GM21367 (cell line): Measurements from ENCODE around the gene CTCFL.

ENCODE experiments used
- ATAC-seq: cut with Tn5 transposase; IDR thresholded peaks from one replicate; pipeline ENCODE4 v1.9.1; 2021; ENCODE audit not compliant: unreplicated experiment

Gene CTCFL

DNA sequence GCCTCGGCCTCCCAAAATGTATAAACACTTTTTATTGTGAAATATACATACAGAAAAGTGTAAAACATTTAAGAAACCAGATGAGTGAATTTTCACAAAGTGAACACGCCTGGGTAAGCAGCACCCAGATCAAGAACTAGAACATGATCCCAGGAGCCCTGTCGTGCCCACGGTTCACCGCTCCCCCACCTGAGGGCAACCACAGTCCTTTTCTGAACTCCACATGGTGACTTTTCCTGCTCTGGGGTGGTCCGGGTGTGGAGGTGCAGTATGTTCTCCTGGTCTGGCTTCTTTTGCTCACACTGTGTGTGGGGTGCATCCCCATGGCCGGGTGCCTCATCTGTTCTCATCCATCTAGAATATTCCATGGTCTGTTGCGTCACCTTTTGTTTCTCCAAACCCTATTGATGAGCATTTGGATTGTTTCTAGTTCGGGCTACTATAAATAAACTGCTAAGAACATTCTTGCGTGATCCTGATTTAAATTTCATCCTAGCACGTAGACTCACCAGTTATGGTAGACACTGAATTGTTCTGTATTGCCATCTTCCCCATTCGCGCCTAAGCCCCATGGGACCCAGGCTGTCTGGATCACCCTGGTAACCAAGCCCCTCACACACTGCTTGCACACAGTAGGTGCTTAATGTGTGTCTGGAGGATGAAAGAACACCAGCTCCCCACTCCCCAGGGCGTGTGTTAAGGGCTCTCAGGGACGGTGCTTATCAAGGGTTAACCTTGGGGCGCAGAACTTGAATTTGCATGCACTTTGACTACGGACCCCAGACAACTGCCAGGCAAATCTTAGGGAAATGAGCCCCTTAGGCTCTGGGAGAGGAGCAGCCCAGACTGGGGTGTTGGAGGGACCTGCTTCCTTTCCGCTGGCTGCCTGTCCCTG is 56.2 kb downstream of the CTCFL start:
- ATAC-seq: peak; percentile 11

DNA sequence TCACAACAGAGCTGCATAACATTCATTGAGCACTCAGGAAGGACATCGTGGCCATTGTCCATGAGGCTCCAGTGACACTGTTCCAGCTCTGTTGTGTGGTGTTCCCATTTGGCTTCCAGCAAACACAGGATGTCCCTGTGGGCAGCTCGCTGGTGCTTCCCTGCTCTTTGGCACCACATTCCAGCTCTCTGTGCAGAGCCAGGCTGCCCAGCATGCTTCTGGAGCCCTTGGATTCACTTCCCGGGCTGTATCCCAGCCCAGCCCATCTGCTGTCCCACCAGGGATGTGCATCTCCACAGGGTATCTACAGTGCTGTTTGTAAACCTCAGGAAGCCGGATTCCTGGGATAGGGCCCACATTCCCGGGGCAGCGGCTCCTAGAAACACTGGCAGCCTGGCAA is 57.2 kb downstream of the CTCFL start:
- ATAC-seq: no peak

DNA sequence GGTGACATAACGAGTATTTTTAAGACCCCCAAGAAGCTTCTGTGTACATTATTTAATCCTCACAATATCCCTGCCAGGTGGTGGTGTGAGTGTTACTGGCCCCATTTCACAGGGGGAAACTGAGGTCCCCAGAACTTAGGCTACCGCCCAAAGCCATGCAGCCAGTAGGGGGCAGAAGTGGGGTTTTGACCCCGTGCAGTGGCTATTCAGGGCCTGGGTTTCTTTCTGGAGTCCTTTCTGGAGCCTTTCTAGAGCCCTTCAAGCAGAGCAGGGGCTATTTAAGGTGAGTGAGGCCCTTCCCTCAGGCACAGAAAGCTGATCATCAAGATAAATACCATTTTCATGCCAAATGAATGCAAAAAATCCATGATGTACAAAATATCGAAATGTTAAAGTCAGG is 59.0 kb downstream of the CTCFL start:
- ATAC-seq: no peak

DNA sequence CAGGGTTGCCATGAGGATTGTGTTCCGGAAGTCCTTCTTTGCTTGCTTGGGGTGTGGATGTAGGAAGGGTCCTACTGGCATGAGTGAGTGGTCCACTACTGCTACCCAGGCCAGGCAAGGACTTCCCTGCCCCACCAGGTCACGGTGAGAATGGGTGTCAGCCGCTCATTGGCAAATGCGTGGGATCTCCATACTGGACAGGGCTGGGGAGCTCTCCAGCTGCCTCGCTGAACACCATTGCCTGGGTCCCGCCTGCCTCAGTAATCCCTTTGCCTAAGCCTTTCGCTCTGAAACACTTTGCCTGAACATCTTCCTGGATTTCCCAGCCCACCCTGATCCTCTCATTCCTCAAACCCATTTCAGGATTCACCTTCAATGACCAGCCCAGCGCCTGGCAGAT is 59.5 kb downstream of the CTCFL start:
- ATAC-seq: no peak

DNA sequence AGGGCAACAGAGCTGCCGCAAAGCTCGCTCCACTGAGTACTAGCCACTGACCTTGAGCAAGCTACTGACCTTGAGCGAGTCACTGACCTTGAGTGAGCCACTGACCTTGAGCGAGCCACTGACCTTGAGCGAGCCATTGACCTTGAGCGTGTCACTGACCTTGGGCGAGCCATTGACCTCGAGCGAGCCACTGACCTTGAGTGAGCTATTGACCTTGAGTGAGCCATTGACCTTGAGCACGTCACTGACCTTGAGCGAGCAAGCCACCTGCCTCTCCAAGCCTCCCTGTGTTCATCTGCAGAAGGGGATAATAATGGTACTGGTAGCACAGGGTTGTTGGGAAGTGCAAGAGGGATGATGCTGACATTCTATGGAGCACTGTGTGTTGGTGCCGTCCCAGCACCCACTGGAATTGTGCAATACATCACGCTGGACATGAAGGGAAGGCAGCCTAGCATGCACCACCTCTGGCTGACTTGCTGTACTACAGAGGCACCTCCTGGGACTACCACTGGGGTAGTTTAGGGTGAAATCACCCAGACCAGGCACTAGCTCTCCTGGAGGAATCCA is 60.2 kb downstream of the CTCFL start:
- ATAC-seq: no peak

DNA sequence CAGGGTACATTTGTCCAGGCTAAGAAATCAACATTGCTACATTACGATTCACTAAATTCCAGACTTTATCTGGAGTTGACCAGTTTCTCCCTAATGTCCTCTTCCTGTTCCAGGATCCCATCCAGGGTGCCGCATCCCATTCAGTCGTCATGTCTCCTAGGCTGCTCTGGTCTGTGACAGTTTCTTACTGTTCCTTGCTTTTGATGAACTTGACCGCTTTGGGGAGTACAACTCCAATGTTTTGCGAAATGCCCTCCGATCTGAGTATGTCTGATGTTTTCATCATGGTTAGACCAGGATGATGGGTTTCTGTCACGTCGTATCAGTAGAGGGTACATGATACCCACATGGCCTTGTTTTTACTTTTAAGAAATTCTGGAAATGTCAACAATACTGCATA is 62.2 kb downstream of the CTCFL start:
- ATAC-seq: no peak

DNA sequence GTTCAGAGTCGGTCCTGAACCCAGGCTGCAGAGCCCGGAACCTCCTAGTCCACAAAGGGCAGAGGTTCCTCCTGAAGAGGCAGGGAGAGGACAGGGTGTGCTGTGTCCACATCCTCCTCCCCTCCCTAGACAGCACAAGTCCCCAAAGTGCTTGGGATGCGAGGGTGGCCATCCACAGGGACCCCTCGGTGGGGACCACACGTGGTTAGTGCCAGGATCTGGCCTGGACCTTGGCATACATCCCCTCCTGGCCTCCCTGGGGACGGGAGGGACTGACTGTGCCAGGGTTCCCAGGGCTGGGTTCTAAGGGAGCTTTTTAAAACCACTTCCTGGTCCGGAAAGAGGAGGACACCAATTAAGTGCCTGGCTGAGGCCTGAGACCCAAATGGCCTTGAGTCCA is 63.2 kb downstream of the CTCFL start:
- no peak for ATAC-seq

DNA sequence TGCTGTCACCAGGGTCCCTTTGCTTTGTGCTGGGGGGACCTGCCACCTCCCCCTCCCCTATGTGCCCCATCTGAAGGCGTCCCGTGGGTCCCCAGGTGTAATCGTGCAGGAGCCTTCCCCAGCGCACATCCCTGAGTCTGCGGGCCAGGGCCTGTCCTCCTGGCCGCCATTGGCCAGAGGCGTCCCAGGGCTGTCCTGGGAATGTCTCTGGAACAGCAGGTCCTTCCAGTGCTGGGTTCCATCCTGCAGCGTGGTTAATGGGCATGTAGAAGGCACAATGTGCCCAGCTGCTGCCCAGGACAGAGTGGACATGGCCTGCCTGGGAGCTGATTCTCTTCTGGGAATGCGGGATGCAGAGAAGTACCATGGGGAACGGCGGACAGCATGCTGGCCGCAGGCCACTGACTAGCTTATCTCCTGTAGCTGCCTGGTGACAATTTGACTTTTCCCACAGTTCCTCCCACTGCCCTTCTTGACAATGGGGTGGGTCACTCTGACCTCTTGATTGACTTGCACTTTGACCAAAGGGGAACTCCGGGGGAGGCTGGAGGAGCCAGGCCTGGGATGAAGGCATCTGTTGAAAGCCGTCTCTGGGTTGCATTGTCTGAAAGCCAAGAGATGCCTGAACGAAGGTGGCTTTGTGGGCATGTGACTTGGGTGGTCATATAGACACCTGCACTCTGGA is 64.0 kb downstream of the CTCFL start:
- ATAC-seq: no peak

DNA sequence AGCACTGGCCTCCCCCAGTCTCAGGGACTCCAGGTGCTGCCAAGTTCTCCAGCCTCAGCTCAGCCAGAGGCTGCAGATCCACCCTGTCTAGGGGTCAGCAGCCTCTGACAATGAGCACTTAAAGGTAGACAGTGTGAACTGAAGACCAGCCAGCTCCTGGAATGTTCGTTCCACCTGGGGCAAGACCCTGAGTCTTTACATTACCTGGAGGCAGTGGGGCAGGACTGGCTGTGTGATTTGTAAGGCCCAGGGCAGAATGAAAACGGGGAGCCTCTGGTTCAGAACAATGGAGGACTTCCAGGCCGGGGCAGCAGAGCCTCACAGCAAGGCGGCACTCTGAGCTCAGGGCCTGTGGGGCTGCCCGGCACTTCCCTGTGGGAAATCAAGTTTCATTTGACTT is 65.0 kb downstream of the CTCFL start:
- ATAC-seq: no peak

DNA sequence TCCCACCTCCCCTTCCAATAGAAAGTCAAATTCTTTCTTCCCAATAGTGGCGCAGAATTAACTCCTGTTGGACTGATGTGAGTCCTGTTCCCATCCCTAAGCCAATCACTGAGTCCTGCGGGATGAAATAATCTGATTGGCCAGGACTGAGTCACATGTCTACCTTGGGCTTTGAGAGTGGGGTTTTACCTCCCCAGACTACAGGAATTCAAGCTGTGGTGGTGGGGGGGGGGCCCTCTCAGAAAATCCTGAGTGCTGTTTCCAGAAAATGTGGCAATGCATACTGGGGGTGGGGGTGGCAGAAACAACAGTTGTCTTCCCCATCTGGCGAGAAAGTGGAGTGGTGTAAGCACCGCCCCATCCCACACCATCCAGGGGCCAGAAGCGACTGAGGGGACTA is 65.7 kb downstream of the CTCFL start:
- no peak for ATAC-seq

DNA sequence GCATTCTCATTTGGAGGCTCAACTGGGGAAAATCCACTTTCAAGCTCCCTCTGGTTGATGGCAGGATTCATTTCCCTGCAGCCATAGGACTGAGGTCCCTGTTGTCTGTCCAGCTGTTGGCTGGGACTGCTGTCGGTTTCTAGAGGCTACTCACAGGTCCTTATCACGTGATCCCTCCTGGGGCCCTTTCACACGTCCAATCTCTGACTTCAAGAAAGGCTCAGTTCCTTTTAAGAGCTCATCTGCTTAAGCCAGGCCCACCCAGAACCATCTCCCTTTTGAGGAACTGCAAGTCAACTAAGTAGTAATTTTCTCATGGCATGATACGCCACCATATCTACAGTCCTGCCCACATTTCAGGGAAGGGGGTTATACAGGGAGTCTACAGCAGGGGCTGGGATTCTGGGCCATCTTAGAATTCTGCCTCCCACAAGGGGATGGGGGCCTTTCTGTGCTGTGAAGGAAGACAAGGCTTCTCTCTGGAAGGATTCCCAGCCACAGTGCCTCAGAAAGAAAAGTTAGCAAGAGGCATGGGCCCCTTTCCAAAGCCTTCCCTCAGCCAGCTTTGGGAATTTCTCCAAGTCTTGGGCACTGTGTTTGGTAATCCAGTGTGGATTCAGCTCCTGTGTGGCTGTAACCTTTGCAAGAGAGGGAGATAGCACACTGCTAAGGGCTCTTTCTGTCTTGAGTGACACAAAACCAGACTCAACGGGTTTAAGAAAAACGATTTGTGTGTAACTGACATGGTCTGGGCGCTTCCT is 66.4 kb downstream of the CTCFL start:
- ATAC-seq: no peak

DNA sequence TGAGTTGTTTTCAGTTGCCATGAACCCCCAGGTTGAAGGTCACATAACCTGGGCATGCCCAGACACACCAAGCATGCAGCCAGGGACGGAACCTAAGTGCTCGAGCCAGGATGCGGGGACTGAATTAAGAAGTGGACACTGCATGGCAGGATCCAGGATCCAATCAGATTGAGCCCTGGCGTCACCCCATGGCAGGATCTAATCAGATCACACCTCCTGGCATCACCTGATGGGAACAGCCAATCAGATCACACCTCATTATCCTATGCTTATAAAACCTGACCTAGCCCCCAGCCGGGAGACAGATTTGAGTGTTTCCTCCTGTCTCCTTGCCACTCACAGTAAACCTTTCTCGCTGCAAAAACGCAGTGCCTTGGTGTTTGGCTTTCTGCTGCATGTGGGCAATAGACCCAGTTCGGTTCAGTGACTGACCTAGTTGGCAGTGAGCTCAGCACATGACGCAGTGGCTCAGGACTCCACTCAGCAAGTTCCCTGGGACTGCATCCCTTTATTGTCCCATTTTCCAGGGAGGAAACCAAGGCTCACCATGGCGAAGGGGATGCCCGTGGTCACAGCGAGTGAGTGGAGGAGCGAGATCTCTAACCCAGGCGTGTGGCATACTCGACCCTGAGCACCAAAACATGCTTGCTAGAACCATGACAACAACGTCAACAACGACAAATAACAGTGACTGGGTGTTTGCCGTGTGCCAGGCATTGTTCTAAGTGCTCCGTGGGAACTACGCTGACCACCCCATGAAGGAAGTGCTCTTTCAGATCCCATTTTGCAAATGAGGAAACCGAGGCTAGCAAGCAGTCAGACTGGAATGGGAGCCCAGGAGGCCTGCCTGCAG is 67.5 kb downstream of the CTCFL start:
- ATAC-seq: no peak

DNA sequence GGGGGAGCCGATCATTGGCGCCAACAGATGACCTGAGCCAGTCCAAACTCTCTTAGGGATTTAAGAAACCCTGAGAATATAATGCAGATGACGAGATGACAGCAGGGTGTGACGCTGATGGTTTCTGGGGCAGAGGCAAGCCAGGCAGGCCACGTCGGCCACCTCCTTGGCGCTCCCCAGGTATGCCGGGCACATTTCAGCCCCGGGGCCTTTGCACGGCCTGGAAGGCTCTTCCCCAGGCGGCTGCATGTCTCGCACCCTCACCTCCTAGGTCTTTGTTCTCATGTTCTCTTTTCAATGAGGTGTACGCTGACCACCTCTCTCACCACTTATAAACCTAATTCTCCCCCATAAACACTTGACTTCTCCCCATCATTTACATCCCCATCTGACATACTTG is 68.8 kb downstream of the CTCFL start:
- ATAC-seq: no peak

DNA sequence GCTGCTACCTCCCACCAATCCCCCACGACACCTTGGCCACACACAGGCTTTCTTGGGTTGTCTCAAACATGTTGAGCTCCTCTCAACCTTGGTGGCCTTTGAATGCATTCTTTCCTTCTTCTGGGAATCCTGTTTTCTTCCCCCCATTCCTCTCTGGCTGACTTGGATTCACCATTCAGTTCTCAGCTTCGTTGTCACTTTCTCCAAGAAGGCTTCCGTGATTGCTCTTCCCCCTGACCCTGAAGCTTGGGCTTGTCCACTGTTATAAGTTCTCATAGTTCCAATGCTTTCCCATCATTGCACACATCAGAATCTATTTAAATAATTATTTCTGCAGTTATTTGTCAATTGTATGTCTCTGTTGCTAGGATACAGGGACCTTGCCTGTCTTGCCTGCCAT is 69.6 kb downstream of the CTCFL start:
- no peak for ATAC-seq

DNA sequence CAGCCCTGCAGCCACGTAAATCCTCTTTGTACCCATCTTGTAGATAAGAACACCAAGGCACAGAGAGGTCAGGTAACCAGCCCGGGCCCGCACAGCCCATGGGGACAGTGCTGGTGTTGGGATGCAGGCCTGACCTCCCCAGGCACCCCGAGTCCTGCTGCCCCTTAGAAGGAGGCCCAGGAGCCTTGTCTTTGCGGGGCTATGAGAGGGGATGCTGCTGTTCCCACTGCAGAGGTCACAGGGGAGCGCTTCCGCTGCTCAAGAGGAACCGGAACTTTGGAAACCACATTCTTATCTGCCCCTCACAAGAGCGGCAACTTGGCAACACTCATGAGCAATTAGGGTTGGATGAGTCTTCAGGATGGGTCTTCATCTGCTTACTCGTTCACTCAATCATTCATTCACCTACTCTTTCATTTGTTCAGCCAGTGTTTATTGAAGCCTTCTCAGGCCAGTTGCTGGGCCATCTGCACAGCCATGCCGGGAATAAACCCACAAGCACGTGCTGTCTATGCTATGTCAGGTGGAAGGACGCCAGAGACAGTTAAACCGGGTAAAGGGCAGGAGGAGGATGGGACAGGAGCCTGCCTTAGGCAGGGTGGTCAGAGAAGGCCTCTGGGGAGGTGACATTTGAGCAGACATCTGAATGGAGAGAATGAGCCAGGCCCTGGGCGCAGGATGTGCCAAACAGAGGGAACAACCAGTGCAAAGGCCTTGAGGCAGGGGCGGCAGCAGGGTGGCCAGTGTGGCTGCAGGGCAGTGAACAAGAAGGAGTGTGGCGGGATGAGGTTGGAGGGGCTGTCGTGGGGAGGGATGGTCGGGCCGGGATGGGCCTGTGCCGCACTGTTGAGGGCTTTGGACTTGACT is 72.9 kb downstream of the CTCFL start:
- no peak for ATAC-seq

DNA sequence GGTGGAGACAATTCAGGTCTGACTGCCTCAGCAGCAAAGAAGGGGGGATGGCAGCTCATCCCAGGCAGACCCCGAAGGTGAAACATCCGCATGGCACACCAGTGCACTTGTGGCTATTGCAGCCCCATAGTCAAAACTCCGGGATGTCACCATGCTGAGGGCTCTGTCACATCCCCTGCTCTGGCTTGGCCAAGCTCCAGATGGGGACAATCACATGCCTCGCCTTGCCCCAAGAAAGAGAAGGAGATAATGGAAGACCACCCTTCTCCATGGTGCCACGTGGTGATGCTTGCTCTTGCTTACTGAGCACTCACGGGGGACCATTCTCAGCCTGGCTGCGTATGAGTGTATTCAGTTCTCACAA is 73.5 kb downstream of the CTCFL start:
- ATAC-seq: no peak

DNA sequence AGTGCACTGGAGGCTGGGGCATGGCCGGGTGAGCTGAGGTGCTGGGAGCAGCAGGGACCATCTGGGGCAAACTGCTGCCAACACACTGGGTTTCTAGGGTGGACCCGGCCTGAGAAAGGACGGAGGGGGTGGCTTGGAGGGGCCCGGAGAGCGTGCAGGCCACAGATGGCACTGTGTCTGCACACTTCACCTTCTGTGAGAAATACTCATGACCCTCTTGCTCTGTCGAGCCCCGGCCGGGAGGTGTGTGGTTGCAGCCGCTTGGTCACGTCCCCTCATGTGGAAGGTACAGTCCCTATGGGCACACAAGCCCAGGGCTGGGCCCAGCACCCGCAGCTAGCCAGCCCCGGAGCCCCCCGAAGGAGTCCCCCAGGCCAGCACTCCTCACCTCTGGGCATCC is 74.0 kb downstream of the CTCFL start:
- ATAC-seq: no peak

DNA sequence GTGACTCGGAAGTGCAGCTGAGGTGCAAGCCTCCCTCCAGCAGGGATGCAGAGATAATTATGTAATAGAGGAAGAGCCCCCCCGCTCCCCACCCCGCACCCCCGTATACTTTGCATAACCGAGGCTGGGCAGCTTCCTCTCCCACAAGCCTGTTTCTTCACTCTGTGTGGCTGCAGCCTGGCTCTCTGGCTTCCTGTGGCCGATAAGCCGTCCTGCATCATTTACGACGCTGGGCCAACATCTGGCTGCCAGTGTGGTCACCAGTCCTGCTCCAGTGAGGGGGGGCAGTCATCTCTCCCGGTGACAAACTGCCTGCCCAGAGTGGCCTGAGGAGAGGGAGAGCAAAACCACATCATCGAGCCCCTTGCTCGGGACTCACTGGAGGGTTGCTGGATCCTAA is 74.5 kb downstream of the CTCFL start:
- peak; percentile 75 for ATAC-seq
